Left hindlimb (tissue), 1 donor: ENCODE measurements around the gene TFIP11.

ENCODE experiments used
- DNase-seq: peaks from one replicate; pipeline ENCODE4 v3.0.0-alpha.2; 2018

Gene TFIP11

GRCh38 chr22:26476705-26477340, 35.5 kb downstream of the TFIP11 start:
- no peak for DNase-seq

- no peak for DNase-seq
Observed at GRCh38 chr22:26474682-26475081, 37.6 kb downstream of the TFIP11 start.

DNA sequence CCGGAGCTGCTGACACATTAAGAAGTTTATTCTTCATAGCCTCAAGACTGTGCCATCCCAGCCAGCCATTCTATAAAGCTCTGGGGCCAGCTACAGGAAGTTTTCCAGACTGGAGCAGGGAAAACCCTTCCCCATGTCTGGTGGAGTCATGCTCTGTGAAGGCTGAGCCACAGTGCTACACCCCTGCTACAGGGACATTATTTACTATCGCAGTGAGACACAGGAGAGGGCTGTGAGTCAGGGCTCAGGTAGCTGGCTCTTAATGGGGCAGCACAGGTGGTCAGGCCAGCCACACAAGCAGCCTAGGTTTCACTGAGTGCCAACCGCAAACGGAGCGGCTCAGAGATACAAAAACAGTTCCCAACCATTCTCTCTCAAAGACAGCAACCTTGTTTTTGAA, 40.8 kb downstream of the TFIP11 start:
- no peak for DNase-seq

- DNase-seq, result no peak
Observed at GRCh38 chr22:26470807-26471206, 41.5 kb downstream of the TFIP11 start.

- DNase-seq, result no peak
Observed at GRCh38 chr22:26466196-26466595, 46.1 kb downstream of the TFIP11 start.

DNA sequence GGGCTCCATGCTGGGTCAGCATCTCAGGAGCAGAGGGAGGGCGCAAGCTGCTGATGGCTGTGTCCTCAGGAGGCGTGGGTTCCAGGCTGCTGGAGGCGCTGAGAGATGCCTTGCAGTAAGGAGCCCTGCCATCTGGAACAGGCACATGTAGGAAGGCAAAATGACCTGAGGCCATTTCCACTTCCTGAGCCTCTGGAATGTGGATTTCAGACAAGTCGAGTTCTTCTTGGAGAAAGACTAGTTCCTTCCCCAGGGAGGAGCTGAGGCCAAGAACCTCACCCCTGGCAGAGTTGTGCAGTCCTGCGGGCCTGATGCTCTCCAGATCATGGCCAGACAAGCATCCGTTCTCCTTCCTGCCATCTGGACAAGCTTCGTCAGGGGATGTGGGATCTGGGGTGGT, 48.0 kb downstream of the TFIP11 start:
- DNase-seq, result no peak

- no peak for DNase-seq
Observed at GRCh38 chr22:26463688-26464087, 48.6 kb downstream of the TFIP11 start.

DNA sequence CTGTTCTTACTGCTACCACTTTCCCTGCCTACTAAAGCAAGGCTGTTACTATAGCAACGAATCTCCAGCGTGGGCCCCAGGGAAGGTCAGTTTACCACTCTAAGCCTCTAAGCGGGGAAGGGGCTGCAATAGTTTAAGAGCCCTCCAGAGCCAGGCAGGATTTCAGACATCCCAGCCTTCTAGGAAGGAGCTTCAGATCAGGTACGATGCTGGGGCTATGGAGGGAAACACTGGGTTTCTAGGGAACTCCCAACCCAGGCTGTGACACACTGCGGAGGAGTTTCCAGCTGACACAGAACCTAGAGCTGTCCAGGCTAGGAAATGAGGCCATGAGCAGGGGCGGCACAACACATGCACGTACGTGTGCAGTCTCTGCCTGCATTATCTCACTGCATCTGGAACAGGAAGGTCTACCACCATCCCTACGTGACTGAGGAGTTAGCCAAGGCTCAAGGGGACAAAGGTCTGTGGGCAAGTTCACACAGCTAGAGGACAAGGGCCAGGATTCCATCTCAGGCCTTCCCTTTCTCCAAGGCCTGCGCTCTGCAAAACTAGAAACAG, 49.1 kb downstream of the TFIP11 start:
- no peak for DNase-seq

DNA sequence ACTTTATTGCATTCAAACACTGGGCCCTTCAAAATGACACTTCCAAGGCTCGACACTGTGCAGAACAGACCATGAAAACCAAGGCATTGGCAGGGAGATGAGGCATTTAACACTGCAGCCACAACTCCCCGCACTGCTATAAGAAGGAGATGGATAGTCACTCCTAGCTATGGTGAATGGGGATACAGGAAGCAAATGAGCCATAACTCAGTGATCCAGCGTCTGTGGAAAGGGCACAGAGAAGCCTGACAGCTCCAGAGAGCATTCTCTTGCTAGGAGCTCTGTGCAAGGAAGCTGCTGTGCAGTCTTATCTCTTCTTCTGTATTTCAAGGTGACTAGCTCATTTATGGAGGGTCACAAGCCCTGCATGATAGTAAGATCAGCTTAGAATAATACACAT, 49.6 kb downstream of the TFIP11 start:
- DNase-seq, result no peak

DNA sequence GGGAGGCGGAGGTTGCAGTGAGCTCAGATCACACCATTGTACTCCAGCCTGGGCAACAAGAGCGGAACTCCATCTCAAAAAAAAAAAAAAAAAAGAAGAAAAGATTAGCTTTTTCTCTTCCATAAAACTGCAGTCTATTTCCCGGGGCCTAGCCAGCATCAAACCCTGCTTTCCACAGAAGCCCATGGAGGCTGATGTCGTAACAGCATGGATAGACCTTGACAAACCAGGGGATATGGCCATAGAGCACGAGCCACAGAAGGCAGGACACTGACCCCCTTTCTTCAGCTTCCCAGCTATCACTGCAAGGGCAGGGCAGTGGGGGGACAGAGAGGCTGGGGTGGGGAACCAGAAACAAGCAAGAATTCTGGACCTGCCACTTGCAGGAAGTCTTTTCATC, 50.2 kb downstream of the TFIP11 start:
- no peak for DNase-seq

DNA sequence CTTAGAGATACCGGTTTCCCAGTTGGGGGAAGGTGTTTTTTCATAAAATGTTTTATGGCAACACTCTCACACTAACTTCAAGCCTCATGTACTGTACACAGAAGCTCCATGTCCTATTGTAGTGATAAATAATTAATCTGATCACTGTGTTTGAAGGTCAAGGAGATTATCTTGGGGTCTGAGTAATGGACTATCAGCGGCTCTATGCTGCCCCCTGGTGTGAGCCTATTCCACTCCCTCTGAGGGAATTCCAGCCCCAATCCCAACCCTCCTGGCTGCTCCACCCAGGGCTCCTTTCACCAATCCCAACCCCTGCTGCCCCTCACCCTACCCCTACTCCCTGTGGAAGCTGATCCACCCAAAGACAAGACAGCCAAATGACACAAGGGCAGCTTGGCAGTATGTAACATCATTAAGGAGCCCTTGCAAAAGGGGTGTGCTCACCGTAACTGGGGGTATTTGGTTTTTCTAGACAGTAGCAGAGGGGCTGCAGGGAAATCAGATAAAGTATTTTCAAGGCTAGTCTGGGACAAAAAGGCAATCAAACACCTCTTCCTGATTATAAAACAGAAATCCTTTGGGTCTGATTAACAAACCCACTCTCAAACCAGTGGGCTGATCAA, 51.0 kb downstream of the TFIP11 start:
- DNase-seq, result no peak

DNA sequence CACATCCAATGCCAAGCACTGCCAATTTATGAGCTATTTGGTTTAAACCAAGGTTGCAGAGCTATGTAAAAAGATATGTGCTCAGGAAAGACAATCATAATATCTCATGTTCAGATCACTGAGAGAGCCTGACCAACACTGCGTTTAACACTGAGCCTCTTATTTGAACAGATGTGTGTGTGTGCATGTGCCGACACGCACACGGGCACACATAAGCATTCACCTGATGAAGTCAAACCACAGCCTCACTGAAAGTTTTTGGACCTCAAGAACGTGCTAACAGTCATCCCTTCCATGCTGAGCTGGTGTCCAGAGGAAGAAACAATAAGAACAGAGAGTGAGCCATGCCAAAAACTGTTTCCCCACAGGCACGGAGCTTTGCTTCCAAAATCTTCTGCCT, 52.1 kb downstream of the TFIP11 start:
- no peak for DNase-seq

GRCh38 chr22:26457661-26458272, 54.5 kb downstream of the TFIP11 start:
- DNase-seq, result no peak

DNA sequence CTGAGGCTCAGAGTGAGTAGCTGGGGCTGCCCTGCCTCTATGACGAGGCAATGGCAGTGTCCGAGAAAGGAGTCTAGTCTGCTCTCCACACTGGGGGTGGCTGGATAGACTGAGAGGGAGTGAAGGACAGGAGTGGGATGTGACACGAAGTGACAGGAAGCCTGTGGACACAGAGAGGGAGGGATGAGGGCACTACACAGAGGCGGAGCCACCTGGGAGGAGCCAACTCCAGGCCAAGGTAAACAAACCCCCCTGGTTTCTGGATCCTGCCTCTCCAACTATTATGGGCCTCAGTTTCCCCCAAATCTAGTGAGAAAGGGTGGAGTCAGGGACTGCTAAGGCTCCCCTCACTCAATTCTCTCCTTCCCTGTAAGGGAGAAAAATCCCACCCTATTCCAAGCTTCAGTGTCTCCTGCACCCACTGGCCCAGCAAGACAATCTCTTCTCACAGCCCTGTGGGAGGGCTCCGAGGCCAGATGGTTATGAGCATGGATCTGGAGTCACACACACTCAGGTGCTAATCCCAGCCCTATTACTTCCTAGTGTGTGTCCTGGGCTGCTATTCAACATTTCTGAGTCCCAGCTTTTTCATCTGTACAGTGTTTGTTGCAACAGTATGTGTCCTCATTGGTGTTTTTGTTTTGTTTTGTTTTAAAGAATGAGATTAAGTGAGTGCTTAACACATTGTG, 58.3 kb downstream of the TFIP11 start:
- no peak for DNase-seq

DNA sequence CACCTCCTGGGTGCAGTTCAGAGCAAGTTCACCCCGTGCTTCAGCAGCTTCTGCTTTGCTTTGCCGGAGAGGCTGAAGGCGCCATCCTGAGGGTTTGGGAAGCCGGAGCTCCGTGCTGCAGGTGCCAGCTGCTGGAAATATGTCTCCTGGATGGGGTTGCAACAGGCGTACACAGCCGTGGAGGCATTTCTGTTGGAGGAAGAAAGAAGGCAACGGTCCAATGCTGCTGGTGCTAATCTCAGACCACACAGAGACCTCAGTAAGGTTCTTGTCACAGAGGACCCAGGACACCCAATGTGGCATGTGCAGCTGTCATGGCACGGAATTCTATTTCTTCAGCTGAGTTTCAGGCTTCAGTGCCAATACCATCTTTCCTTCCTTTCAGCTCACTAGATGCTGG, 59.1 kb downstream of the TFIP11 start:
- no peak for DNase-seq

GRCh38 chr22:26452236-26453016, 59.8 kb downstream of the TFIP11 start:
- DNase-seq, result no peak

DNA sequence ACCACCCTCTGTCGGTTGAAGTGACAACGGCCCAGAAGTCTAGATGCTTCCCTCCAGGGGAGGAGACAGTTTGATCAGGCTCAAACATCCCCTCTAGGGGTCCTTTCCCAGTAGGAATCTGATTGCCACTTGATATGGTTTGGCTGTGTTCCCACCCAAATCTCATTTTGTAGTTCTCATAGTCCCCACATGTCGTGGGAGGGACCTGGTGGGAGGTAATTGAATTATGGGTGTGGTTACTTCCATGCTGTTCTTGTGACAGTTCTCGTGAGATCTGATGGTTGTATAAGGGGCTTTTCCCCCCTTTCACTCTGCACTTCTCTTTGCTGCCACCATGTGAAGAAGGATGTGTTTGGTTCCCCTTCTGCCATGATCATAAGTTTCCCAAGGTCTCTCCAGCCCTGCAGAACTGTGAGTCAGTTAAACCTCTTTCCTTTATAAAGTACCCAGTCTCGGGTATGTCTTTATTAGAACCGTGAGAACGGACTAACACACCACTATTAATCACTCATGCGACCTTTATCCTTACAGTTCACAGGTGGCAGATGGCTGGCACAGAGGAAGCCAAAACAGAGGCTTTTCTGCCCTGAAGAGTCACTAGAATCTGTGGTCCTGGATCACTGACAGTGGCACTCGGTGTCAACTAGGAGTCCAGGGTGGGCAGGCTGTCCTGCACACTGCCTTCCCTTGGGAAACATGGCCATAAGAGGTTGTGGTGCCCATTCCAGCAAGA, 61.7 kb downstream of the TFIP11 start:
- DNase-seq, result no peak

DNA sequence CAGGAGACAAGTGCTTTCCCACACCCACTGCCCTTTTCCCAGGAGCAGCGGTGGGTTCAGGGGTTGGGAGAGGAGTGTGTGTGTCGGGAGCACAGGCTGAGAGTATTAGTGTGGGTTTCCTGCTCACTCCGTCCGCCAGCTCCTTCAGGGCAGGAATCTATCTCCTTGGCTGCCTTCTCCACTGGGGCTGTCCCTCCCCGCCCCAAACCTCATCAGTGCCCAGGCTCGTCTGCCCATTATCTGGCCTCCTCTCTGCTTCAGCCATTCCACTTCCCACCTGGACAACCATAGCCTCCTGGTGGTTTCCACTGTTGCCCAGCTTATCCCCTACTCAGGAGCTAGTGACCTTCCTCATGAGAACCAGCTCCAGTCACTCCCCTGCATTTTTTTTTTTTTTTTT, 63.3 kb downstream of the TFIP11 start:
- no peak for DNase-seq

DNA sequence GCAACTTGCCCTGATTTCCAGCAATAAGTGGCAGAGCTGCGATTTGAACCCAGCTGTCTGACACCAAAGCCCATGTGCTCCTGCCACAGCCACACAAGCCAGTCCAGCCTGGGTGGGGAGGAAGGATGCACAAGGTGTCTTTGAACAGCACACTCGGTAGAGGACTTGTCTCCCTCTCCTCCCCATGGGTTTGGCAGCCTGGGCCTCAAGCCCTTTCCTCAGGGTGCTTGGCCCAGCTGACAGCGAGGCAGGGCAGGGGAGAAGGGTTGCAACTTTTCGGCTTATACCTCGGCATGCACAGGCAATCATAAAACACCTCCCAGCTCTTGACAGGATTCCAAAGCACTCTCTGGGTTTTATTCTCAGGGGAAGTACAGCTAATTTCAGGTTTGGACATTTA, 63.9 kb downstream of the TFIP11 start:
- DNase-seq, result no peak

DNA sequence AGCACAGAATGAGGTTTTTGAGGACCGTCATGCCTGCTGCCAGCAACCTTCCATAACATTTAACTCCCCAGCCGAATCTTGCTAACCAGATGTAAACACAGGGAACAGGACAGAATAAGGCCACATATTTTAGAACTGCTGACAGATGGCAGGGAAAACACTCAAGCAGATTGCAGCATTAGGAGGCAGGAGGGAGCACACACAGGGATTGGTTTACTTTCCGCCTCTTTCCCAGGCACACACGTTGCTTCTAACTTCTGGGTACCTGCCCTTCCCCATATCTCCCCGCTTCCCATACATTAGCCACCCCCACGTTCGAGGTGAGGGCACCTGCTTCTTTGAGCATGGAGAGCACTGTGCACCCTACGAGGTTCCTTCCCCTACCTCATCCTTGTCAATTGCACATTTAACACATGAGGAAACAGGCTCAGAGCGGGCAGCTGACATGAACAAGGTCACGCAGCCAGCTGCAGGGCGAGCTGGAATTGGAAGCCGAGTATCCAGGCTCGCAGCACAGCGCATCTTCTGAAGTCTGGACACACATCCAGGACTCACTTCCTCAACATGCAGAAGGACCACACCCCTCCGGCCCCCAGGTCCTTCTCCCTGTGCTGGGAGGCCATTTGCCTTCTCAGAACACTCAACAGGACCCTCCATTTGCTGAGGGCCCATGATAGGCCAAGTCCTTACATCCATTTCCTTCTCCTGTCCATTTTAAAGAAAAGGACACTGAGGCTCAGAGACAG, 64.5 kb downstream of the TFIP11 start:
- no peak for DNase-seq

DNA sequence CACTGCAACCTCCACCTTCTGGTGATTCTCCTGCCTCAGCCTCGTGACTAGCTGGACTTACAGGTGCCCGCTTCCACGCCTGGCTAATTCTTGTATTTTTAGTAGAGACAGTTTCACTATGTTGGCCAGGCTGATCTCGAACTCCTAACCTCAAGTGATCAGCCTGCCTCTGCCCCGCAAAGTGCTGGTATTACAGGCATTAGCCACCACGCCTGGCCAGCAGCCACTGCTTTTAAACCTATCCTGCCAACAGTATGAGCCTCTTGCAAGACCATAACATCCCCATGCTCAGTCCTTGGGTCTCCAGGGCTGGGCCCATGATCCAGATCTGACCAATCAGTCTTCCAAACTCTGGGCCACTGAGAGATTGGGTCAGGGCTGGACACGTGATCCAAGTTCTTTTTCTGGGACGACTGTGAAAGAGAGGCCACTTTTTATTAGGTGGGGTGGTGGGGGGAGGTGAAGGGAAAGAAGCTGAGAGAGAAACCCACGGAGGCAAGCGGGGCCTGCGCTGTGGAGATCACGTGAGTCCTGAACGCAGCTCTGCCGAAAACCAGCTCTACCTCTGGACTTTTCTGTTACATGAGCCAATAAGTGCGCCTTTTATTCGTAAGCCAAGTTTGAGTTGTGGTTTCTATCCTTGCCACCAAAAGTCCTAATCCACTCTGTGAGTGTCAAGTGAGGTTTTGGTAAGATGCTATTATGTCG, 65.3 kb downstream of the TFIP11 start:
- DNase-seq, result no peak
